Lower lobe of right lung (tissue), 2 donors: ENCODE data around the gene FAM117A. TPM values are rescaled to one million over a fixed set of nuclear protein-coding genes. Genes with fewer than 3 reads are reported as not detected.

Experiments
- ATAC-seq, 2 donors: fragments of 200-7000 bp; cut with Tn5 transposase; one replicate each; pipeline ENCODE4 v1.9.1; 2020 to 2022; ENCODE audit warnings: mild to moderate bottlenecking in 2 of 2, moderate library complexity in 2 of 2
- DNase-seq: peaks from one replicate; pipeline ENCODE4 v3.0.0-alpha.2; 2020
- H3K27ac ChIP-seq: fragments of 200-600 bp; one replicate; pipeline ENCODE4 v1.8.0; 2022
- H3K27me3 ChIP-seq: fragments of 200-600 bp; one replicate; pipeline ENCODE4 v1.8.0; 2022; ENCODE audit warnings: low read depth
- H3K36me3 ChIP-seq: fragments of 200-600 bp; one replicate; pipeline ENCODE4 v1.8.0; 2022; ENCODE audit warnings: mild to moderate bottlenecking
- H3K4me1 ChIP-seq: fragments of 200-600 bp; one replicate; pipeline ENCODE4 v1.8.0; 2022
- H3K4me3 ChIP-seq: fragments of 200-600 bp; one replicate; pipeline ENCODE4 v1.8.0; 2022; ENCODE audit warnings: mild to moderate bottlenecking
- H3K9me3 ChIP-seq: fragments of 200-600 bp; one replicate; pipeline ENCODE4 v1.8.0; 2022
- intact Hi-C: fragments of 100-400 bp; cut with DNase I; formaldehyde crosslinking; loops from one replicate; pipeline ENCODE4 v1.11.0; 2022
- total RNA-seq: library from RNA; stranded (reverse); fragmentation: NEBNext Ultra II Directional; extraction: Animal tissue kit (Norgen Biotek cat#: 25700); gene quantifications from one replicate; pipeline ENCODE4 v1.2.1, GENCODE V29; 2021
- TF ChIP-seq, protein P1 (sequence below): fragments of 200-600 bp; IDR thresholded peaks from one replicate; pipeline ENCODE4 v1.8.0; 2022; ENCODE audit warnings: antibody characterized with exemption, mild to moderate bottlenecking
- donor health status: DM: no; HTN: yes; CAD: no; lungs with severe emphysema.

FAM117A gene
- total RNA-seq, 1 donor from 2014 or later, result 16.4 TPM

DNA sequence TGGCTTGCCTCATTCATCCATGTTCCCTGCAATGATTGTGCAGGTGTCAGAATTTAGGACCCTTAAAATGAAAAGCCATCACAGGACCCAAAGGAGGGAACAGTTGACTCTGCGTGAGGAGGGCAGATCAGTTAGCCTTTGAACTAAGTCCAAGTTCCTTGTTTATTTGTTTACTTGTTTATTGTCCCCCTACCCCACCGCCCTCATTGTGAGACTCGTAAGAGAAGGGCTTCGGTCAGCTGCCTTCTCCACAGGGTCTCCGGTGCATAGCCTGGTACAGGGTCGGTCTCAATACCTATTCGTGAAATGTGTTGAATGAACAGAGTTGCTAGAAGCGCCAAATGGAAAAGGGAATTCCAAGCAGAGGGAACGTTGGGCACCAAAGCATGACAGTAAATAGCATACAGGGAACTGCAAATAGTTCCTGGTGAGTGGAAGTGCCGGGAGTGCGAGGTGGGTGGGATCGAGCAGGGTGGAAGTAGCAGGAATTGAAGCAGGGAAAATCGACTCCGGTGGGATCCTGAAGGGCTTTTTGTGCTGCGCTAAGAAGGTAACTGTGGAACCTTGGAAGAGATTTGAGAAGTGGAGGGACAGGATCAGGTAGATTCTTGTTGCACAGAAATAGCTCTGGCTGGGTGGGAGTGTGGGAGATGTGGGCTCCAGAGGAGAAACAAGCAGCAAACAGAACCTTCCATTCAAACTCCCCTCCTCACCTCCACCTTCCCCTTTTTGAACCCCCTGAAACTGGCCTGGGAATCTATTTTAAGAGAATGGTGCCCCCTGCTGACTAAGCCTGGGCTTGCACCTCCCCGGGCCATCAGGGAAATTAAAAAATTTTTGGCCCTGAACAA is 68.9 kb downstream of the FAM117A start:
- ATAC-seq, result peak; percentile 77 to 81
- Histone ChIP-seq H3K4me1 (peaks cover 16% of the 10 kb centered on the region), H3K36me3 (peaks cover 6% of the 10 kb centered on the region), H3K4me3 (no peak overlapping the region), H3K9me3 (no peaks in the 10 kb centered on the region), H3K27me3 (no peaks in the 10 kb centered on the region), H3K27ac (no peak overlapping the region)
- TF ChIP-seq, protein P1, sequence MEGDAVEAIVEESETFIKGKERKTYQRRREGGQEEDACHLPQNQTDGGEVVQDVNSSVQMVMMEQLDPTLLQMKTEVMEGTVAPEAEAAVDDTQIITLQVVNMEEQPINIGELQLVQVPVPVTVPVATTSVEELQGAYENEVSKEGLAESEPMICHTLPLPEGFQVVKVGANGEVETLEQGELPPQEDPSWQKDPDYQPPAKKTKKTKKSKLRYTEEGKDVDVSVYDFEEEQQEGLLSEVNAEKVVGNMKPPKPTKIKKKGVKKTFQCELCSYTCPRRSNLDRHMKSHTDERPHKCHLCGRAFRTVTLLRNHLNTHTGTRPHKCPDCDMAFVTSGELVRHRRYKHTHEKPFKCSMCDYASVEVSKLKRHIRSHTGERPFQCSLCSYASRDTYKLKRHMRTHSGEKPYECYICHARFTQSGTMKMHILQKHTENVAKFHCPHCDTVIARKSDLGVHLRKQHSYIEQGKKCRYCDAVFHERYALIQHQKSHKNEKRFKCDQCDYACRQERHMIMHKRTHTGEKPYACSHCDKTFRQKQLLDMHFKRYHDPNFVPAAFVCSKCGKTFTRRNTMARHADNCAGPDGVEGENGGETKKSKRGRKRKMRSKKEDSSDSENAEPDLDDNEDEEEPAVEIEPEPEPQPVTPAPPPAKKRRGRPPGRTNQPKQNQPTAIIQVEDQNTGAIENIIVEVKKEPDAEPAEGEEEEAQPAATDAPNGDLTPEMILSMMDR, result peak; percentile 93
- intact Hi-C loops, result loop anchor here (5.0 kb wide), 1 partner anchor 123 kb away; no protein-coding TSS in a partner anchor
- no peak for DNase-seq

DNA sequence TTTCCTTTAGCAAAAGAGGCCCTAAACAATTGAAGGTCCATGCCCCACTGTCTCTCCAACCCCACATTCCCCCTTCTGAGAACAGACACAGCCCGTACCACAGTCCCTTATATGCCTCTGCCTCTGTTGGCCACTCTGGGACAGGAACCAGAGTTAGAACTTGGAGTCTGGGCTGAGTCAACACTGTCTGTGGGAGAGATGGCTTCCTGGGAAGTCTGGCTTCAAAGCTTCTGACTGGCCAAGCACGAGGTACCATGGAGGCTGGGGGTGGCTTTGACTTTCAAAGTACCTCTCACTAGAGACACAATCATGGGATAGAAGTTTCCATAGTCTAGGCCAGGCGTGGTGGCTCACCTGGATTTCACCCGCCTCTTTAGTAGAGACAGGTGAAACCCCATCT is 71.2 kb downstream of the FAM117A start:
- Histone ChIP-seq H3K36me3 (no peaks in the 10 kb centered on the region), H3K27ac (peak overlapping the region; percentile 53), H3K4me3 (no peak overlapping the region), H3K4me1 (peaks cover 38% of the 10 kb centered on the region), H3K27me3 (no peaks in the 10 kb centered on the region), H3K9me3 (no peaks in the 10 kb centered on the region)
- TF ChIP-seq, protein P1, result no peak
- DNase-seq, result no peak
- ATAC-seq, result no peak
- intact Hi-C loops, result no loop called here

DNA sequence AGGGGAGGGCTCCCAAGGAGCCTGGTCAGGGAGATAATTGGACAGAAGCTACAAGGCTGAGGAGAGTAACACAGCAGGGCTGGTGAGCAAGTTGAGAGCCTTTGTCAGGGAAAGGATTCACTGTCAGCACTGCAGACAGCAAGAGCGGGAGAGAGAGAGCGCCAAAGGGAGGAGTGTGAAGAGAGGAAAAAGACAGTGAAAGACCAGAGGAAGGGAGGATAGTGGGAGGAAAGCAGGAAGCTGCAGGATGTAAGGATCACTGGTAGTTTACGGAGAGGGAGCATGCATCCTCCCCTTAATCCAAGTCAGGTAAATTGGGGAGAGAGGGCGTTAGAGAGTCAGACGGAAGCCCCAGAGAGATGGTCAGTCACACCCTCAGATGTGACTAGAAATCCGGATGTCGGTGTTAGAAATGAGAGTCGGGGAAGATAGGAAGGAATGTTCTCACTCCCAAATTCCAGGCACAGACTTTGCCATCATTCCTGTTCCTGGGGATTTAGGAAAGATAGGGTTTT is 72.2 kb downstream of the FAM117A start:
- no peaks in the 10 kb centered on the region for H3K36me3 ChIP-seq
- H3K9me3 ChIP-seq, result no peaks in the 10 kb centered on the region
- intact Hi-C loops, result no loop called here
- H3K27ac ChIP-seq, result peak overlapping the region; percentile 53
- ATAC-seq (no peak), DNase-seq (no peak)
- TF ChIP-seq, protein P1, result no peak
- no peak overlapping the region for H3K4me3 ChIP-seq
- H3K27me3 ChIP-seq, result no peaks in the 10 kb centered on the region
- peaks cover 47% of the 10 kb centered on the region for H3K4me1 ChIP-seq

DNA sequence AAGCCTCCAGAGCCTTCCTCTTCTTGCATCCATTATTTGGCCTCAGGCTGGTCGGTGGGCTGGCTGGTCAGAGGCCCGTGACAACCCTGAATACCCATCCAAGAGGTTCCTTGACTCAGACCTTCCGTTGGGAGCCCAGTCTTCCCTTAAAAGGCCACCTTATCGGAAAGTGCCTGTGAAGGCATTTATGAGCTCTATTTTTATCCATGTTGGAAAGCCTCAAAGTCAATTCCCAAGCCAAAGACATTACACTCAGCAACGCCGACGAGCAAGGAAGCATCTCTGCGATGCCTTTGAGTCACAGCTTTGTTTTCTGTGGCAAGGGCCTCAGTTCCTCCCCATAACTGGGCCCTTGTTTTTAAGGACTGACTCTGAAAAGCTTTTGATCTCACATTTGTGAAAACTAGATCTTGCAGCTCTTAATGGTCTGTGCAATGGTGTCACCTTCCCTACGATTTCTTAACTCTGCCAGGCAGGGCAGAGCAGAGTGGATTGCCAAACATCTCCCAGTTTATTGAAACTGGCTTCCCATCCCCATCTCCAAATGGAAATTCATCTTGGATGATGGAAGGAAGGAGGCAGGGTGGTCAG is 72.8 kb downstream of the FAM117A start:
- no peak for DNase-seq
- no peak for ATAC-seq
- Histone ChIP-seq H3K27me3 (no peaks in the 10 kb centered on the region), H3K4me3 (no peak overlapping the region), H3K36me3 (no peaks in the 10 kb centered on the region), H3K9me3 (no peaks in the 10 kb centered on the region), H3K27ac (peak overlapping the region; percentile 53), H3K4me1 (peaks cover 48% of the 10 kb centered on the region)
- TF ChIP-seq, protein P1, result no peak
- intact Hi-C loops, result no loop called here

DNA sequence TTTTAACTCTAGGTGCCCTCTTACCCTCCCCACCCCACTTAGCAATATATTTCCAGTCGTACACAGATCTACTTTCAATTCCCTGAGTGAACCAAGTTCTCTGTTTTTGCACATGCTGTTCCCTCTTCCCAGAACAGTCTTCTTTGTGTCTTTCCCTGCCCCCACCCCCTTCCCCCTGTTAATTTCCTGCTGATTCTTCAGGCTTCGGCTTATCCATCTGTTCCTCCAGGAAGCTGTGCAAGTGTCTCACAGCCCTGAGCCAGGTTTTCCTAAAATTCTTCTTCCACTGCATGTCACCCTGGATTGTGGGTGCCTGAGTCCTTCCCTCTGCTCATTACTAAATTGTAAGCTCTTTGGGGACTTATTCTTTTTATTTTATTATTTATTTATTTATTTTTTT is 73.7 kb downstream of the FAM117A start:
- intact Hi-C loops, result no loop called here
- H3K9me3 ChIP-seq, result no peaks in the 10 kb centered on the region
- peak overlapping the region; percentile 19 for H3K27ac ChIP-seq
- peaks cover 42% of the 10 kb centered on the region for H3K4me1 ChIP-seq
- H3K4me3 ChIP-seq, result no peak overlapping the region
- DNase-seq, result no peak
- ATAC-seq, result no peak
- H3K36me3 ChIP-seq, result no peaks in the 10 kb centered on the region
- no peaks in the 10 kb centered on the region for H3K27me3 ChIP-seq
- TF ChIP-seq, protein P1, result no peak
